HepG2 (cell line): Measurements from ENCODE around the gene SLC43A1. TPM values are rescaled to one million over a fixed set of nuclear protein-coding genes. Genes with fewer than 3 reads are reported as not detected.

ENCODE experiments used
- E2F1 ChIP-seq: sonication (generic); formaldehyde crosslinking; IDR thresholded peaks from 2 replicates; pipeline ENCODE4 v1.5.0; 2020; ENCODE audit warnings: missing genetic modification reagents
- GATAD1 ChIP-seq: IDR thresholded peaks from 2 replicates; pipeline ENCODE4 v1.6.1; 2016; ENCODE audit warnings: missing genetic modification reagents, missing compliant biosample characterization
- KDM3A ChIP-seq: IDR thresholded peaks from 2 replicates; pipeline ENCODE4 v1.6.1; 2018; ENCODE audit warnings: low read depth, missing compliant biosample characterization
- KDM5B ChIP-seq: sonication (generic); formaldehyde crosslinking; IDR thresholded peaks from 2 replicates; pipeline ENCODE4 v1.4.0; 2020; ENCODE audit warnings: missing genetic modification reagents, mild to moderate bottlenecking, borderline replicate concordance
- KLF15 ChIP-seq: sonication (generic); formaldehyde crosslinking; IDR thresholded peaks from 2 replicates; pipeline ENCODE4 v1.8.1; 2023; ENCODE audit warnings: borderline replicate concordance, mild to moderate bottlenecking, inconsistent platforms, missing genetic modification reagents, mixed read lengths
- MIXL1 ChIP-seq: IDR thresholded peaks from 2 replicates; pipeline ENCODE4 v1.6.1; 2016
- MYC ChIP-seq: sonication (generic); formaldehyde crosslinking; IDR thresholded peaks from 2 replicates; pipeline ENCODE4 v1.9.0; 2021; ENCODE audit warnings: missing genetic modification reagents, borderline replicate concordance
- NRL ChIP-seq: sonication (generic); formaldehyde crosslinking; IDR thresholded peaks from 2 replicates; pipeline ENCODE4 v1.5.0; 2020; ENCODE audit warnings: missing genetic modification reagents, mild to moderate bottlenecking, moderate library complexity, borderline replicate concordance
- PHB2 ChIP-seq: fragments of 450-650 bp; IDR thresholded peaks from 2 replicates; pipeline ENCODE4 v1.6.1; 2018; ENCODE audit not compliant: partially characterized antibody
- POGZ ChIP-seq: sonication (generic); formaldehyde crosslinking; IDR thresholded peaks from 2 replicates; pipeline ENCODE4 v1.4.0; 2020; ENCODE audit warnings: mild to moderate bottlenecking, missing genetic modification reagents
- RBM39 ChIP-seq: fragments of 200-400 bp; formaldehyde crosslinking; IDR thresholded peaks from one replicate; pipeline ENCODE4 v1.6.1; 2018; ENCODE audit warnings: antibody characterized with exemption, mild to moderate bottlenecking, low read depth, low read length; ENCODE audit not compliant: poor library complexity, severe bottlenecking
- SAP130 ChIP-seq: IDR thresholded peaks from 2 replicates; pipeline ENCODE4 v1.6.1; 2016; ENCODE audit warnings: low read depth
- TBX3 ChIP-seq: fragments of 450-650 bp; IDR thresholded peaks from 2 replicates; pipeline ENCODE4 v1.6.1; 2017; ENCODE audit warnings: antibody characterized with exemption, mild to moderate bottlenecking, inconsistent platforms, borderline replicate concordance
- TFAP4 ChIP-seq: sonication (generic); IDR thresholded peaks from 2 replicates; pipeline ENCODE4 v1.6.1; 2016; ENCODE audit warnings: low read depth, borderline replicate concordance
- THYN1 ChIP-seq: sonication (generic); formaldehyde crosslinking; IDR thresholded peaks from 2 replicates; pipeline ENCODE4 v1.8.1; 2023; ENCODE audit warnings: low read depth, mild to moderate bottlenecking, moderate library complexity, missing genetic modification reagents, borderline replicate concordance
- U2AF1 ChIP-seq: fragments of 200-400 bp; formaldehyde crosslinking; optimal IDR thresholded peaks from 2 replicates; pipeline ENCODE3; 2017; ENCODE audit warnings: mild to moderate bottlenecking, low read depth, low read length
- ZEB1 ChIP-seq: IDR thresholded peaks from 2 replicates; pipeline ENCODE4 v1.6.1; 2012; ENCODE audit warnings: mild to moderate bottlenecking, low read depth, inconsistent platforms; ENCODE audit not compliant: insufficient replicate concordance
- ZNF33B ChIP-seq: sonication (generic); formaldehyde crosslinking; IDR thresholded peaks from 2 replicates; pipeline ENCODE4 v1.5.1; 2020; ENCODE audit warnings: mild to moderate bottlenecking, missing genetic modification reagents
- ZNF772 ChIP-seq: sonication (generic); formaldehyde crosslinking; IDR thresholded peaks from 2 replicates; pipeline ENCODE4 v1.5.0; 2020; ENCODE audit warnings: mild to moderate bottlenecking, missing genetic modification reagents
- ZNF788 ChIP-seq: sonication (generic); formaldehyde crosslinking; IDR thresholded peaks from 2 replicates; pipeline ENCODE4 v1.5.0; 2020; ENCODE audit warnings: mild to moderate bottlenecking, missing genetic modification reagents, borderline replicate concordance
- polyA plus RNA-seq, 8 experiments: library from polyadenylated mRNA; depleted of rRNA in 3 of 8; stranded (reverse) in 7 of 8; unstranded in 1 of 8; fragments of >200 nt; fragmentation: Illumina TruSeq in 4 of 8; extraction: Trizol in 4 of 8; gene quantifications; 2 replicates each; pipeline versions ENCODE4 v1.2.1 to v1.2.3, GENCODE V29; 2011 to 2016; ENCODE audit warnings: low read depth in 4 of 8, missing spikeins in 1 of 8, mixed read lengths in 1 of 8; ENCODE audit not compliant: insufficient read depth in 1 of 8
- total RNA-seq, 5 experiments: library from RNA; depleted of rRNA; stranded (reverse); fragments of >200 nt; fragmentation: Illumina TruSeq; extraction: Trizol; gene quantifications; 2 replicates each; pipeline ENCODE4 v1.2.3, GENCODE V29; 2016; ENCODE audit warnings: low read depth in 1 of 5
- TF ChIP-seq, protein P1 (sequence below): sonication (generic); formaldehyde crosslinking; IDR thresholded peaks from 2 replicates; pipeline ENCODE4 v1.4.0; 2020; ENCODE audit warnings: mild to moderate bottlenecking, missing genetic modification reagents, borderline replicate concordance

Gene SLC43A1
- total and polyA plus RNA-seq, 2 of the 13 experiments (the other 11 are each of a cell fraction or from before 2014, with no cell fraction given) = 72.3 to 87.6 TPM

DNA sequence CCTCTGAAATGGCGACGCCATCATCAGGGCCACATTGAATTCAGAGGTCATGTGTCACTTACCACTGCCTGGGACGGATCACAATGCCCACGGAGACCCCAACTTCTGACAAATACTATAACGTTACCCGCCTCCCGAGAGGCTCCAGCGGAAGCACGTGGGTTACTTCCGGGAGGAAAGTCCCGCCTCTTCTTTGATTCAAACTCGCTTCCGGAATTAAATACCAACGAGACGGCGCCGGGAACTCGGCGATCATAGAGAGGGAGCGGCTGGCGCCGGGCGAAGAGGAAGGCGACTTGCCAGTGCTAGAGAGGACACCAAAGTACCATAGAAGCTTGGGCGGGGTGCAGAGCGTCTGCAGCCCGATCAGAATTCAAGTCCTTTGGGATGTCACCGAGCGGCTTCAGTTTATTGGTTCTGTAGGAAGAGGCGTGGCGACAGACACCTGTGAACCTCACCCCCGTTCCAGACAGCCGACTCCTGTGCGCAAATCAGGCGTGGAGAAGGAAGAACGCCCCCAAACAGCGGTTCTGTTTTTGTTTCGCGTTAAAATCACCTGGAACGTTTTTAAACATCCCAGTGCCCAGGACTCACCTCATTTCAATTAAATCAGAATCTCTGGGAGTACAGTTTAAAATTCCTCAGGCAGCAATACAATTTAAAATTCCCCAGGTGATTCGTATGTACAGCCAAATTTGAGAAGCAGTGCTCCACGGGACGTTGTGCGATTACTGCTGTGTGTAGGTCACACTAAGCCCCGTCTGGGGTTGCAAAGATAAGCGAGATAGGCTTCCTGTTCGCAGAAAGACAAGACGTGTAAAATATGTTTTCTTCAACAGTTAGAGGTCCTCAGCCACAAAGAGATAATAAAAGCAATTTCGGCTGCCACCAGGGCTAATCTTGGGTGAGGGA, 15.3 kb upstream of the SLC43A1 start, which contains the start of gene TIMM10 (continued):
- TF ChIP-seq NRL (CRISPR knock-in tag) = no peak; the same call in 1 of the 2 replicates
- TF ChIP-seq ZNF788 (CRISPR knock-in tag) = peak; percentile 38; the same call in 1 of the 2 replicates
- TF ChIP-seq ZEB1 = peak; percentile 78
- peak; percentile 79 for TF ChIP-seq POGZ
- peak; percentile 47; the same call in 1 of the 2 replicates for TF ChIP-seq KDM3A (CRISPR knock-in tag)
- TF ChIP-seq TBX3 = 0 out of 2 replicates have a peak, but pooled peaks have one; percentile 38
- TF ChIP-seq SAP130 (CRISPR knock-in tag) = peak; percentile 99
- no peak for TF ChIP-seq PHB2
- TF ChIP-seq KDM5B (CRISPR knock-in tag) = no peak
- peak; percentile 61 for TF ChIP-seq RBM39
- peak; percentile 77 for TF ChIP-seq ZNF772 (CRISPR knock-in tag)
- TF ChIP-seq GATAD1 = peak; percentile 93
- 0 out of 2 replicates have a peak, but pooled peaks have one; percentile 26 for TF ChIP-seq ZNF33B (CRISPR knock-in tag)
- TF ChIP-seq MYC (CRISPR knock-in tag) = peak; percentile 91
- TF ChIP-seq MIXL1 (CRISPR knock-in tag) = peak; percentile 69
- TF ChIP-seq TFAP4 = peak; percentile 68; the same call in 1 of the 2 replicates
- peak; percentile 99 for TF ChIP-seq U2AF1
- TF ChIP-seq THYN1 (CRISPR knock-in tag) = no peak
- TF ChIP-seq, protein P1, sequence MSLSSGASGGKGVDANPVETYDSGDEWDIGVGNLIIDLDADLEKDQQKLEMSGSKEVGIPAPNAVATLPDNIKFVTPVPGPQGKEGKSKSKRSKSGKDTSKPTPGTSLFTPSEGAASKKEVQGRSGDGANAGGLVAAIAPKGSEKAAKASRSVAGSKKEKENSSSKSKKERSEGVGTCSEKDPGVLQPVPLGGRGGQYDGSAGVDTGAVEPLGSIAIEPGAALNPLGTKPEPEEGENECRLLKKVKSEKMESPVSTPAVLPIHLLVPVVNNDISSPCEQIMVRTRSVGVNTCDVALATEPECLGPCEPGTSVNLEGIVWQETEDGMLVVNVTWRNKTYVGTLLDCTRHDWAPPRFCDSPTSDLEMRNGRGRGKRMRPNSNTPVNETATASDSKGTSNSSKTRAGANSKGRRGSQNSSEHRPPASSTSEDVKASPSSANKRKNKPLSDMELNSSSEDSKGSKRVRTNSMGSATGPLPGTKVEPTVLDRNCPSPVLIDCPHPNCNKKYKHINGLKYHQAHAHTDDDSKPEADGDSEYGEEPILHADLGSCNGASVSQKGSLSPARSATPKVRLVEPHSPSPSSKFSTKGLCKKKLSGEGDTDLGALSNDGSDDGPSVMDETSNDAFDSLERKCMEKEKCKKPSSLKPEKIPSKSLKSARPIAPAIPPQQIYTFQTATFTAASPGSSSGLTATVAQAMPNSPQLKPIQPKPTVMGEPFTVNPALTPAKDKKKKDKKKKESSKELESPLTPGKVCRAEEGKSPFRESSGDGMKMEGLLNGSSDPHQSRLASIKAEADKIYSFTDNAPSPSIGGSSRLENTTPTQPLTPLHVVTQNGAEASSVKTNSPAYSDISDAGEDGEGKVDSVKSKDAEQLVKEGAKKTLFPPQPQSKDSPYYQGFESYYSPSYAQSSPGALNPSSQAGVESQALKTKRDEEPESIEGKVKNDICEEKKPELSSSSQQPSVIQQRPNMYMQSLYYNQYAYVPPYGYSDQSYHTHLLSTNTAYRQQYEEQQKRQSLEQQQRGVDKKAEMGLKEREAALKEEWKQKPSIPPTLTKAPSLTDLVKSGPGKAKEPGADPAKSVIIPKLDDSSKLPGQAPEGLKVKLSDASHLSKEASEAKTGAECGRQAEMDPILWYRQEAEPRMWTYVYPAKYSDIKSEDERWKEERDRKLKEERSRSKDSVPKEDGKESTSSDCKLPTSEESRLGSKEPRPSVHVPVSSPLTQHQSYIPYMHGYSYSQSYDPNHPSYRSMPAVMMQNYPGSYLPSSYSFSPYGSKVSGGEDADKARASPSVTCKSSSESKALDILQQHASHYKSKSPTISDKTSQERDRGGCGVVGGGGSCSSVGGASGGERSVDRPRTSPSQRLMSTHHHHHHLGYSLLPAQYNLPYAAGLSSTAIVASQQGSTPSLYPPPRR = 0 out of 2 replicates have a peak, but pooled peaks have one; percentile 30
- peak; percentile 91; the same call in 1 of the 2 replicates for TF ChIP-seq KLF15 (CRISPR knock-in tag)
- peak; percentile 93 for TF ChIP-seq E2F1 (CRISPR knock-in tag)
